HEK293 (cell line): Measurements from ENCODE around the gene LENEP.

Source experiments
- BCL11A ChIP-seq: fragments of 450-650 bp; formaldehyde crosslinking; IDR thresholded peaks from 2 replicates; pipeline ENCODE4 v1.5.1; 2016; ENCODE audit warnings: low read depth, missing biosample characterization, missing genetic modification characterization
- CTCF ChIP-seq: fragments of 450-650 bp; formaldehyde crosslinking; IDR thresholded peaks from 2 replicates; pipeline ENCODE4 v1.5.1; 2016; ENCODE audit warnings: missing biosample characterization, missing genetic modification characterization
- HOXC10 ChIP-seq: sonication (generic); formaldehyde crosslinking; IDR thresholded peaks from 2 replicates; pipeline ENCODE4 v1.8.1; 2023; ENCODE audit warnings: mild to moderate bottlenecking, missing genetic modification reagents
- KLF17 ChIP-seq: fragments of 450-650 bp; formaldehyde crosslinking; IDR thresholded peaks from 2 replicates; pipeline ENCODE4 v1.5.1; 2016; ENCODE audit warnings: missing biosample characterization, missing genetic modification characterization
- KLF8 ChIP-seq: fragments of 450-650 bp; formaldehyde crosslinking; IDR thresholded peaks from 2 replicates; pipeline ENCODE4 v1.5.1; 2016; ENCODE audit warnings: missing biosample characterization, missing genetic modification characterization
- ZBTB11 ChIP-seq: fragments of 450-650 bp; formaldehyde crosslinking; conservative IDR thresholded peaks from 2 replicates; pipeline ENCODE4 v1.5.1; 2016; ENCODE audit warnings: low read depth, missing biosample characterization, missing genetic modification characterization
- ZBTB20 ChIP-seq: fragments of 450-650 bp; formaldehyde crosslinking; IDR thresholded peaks from 2 replicates; pipeline ENCODE4 v1.5.1; 2016; ENCODE audit warnings: missing biosample characterization, missing genetic modification characterization
- ZBTB7A ChIP-seq: fragments of 450-650 bp; formaldehyde crosslinking; IDR thresholded peaks from 2 replicates; pipeline ENCODE4 v1.5.1; 2016; ENCODE audit warnings: low read depth, missing biosample characterization, missing genetic modification characterization
- ZFP37 ChIP-seq: fragments of 450-650 bp; formaldehyde crosslinking; IDR thresholded peaks from 2 replicates; pipeline ENCODE4 v1.5.1; 2016; ENCODE audit warnings: missing biosample characterization, missing genetic modification characterization
- ZNF10 ChIP-seq: fragments of 450-650 bp; formaldehyde crosslinking; IDR thresholded peaks from 2 replicates; pipeline ENCODE4 v1.5.1; 2017; ENCODE audit warnings: missing biosample characterization, missing genetic modification characterization
- ZNF138 ChIP-seq: fragments of 450-650 bp; formaldehyde crosslinking; IDR thresholded peaks from 2 replicates; pipeline ENCODE4 v1.5.1; 2016; ENCODE audit warnings: missing biosample characterization, missing genetic modification characterization, borderline replicate concordance
- ZNF175 ChIP-seq: fragments of 450-650 bp; formaldehyde crosslinking; IDR thresholded peaks from 2 replicates; pipeline ENCODE4 v1.5.1; 2016; ENCODE audit warnings: missing biosample characterization, missing genetic modification characterization
- ZNF239 ChIP-seq: fragments of 450-650 bp; formaldehyde crosslinking; IDR thresholded peaks from 2 replicates; pipeline ENCODE4 v1.5.1; 2016; ENCODE audit warnings: missing biosample characterization, missing genetic modification characterization
- ZNF280C ChIP-seq: fragments of 450-650 bp; formaldehyde crosslinking; IDR thresholded peaks from 2 replicates; pipeline ENCODE4 v1.5.1; 2016; ENCODE audit warnings: missing biosample characterization, missing genetic modification characterization
- ZNF302 ChIP-seq: fragments of 450-650 bp; formaldehyde crosslinking; IDR thresholded peaks from 2 replicates; pipeline ENCODE4 v1.5.1; 2016; ENCODE audit warnings: missing biosample characterization, missing genetic modification characterization, low read depth
- ZNF394 ChIP-seq: fragments of 450-650 bp; formaldehyde crosslinking; IDR thresholded peaks from 2 replicates; pipeline ENCODE4 v1.5.1; 2016; ENCODE audit warnings: missing biosample characterization, missing genetic modification characterization, mild to moderate bottlenecking, moderate library complexity, borderline replicate concordance
- ZNF404 ChIP-seq: fragments of 450-650 bp; formaldehyde crosslinking; IDR thresholded peaks from 2 replicates; pipeline ENCODE4 v1.5.1; 2017; ENCODE audit warnings: missing biosample characterization, missing genetic modification characterization
- ZNF518A ChIP-seq: fragments of 450-650 bp; formaldehyde crosslinking; conservative IDR thresholded peaks from 2 replicates; pipeline ENCODE4 v1.5.1; 2016; ENCODE audit warnings: low read depth, missing biosample characterization, missing genetic modification characterization
- ZNF549 ChIP-seq: fragments of 450-650 bp; IDR thresholded peaks from 2 replicates; pipeline ENCODE4 v1.5.1; 2018; ENCODE audit warnings: missing biosample characterization, missing genetic modification characterization, mild to moderate bottlenecking, inconsistent platforms, moderate library complexity
- ZNF560 ChIP-seq: fragments of 450-650 bp; formaldehyde crosslinking; IDR thresholded peaks from 2 replicates; pipeline ENCODE4 v1.5.1; 2017; ENCODE audit warnings: missing biosample characterization, missing genetic modification characterization, borderline replicate concordance
- ZNF629 ChIP-seq: fragments of 450-650 bp; formaldehyde crosslinking; IDR thresholded peaks from 2 replicates; pipeline ENCODE4 v1.5.1; 2017; ENCODE audit warnings: missing biosample characterization, missing genetic modification characterization
- ZNF747 ChIP-seq: fragments of 450-650 bp; formaldehyde crosslinking; IDR thresholded peaks from 2 replicates; pipeline ENCODE4 v1.5.1; 2016; ENCODE audit warnings: missing biosample characterization, missing genetic modification characterization
- ZNF76 ChIP-seq: fragments of 450-650 bp; formaldehyde crosslinking; IDR thresholded peaks from 2 replicates; pipeline ENCODE4; 2016; ENCODE audit warnings: low read depth, missing biosample characterization, missing genetic modification characterization, borderline replicate concordance
- ZNF768 ChIP-seq: fragments of 450-650 bp; formaldehyde crosslinking; IDR thresholded peaks from 2 replicates; pipeline ENCODE4 v1.5.1; 2018; ENCODE audit warnings: missing biosample characterization, mild to moderate bottlenecking, missing genetic modification characterization
- ZNF776 ChIP-seq: fragments of 450-650 bp; formaldehyde crosslinking; IDR thresholded peaks from 2 replicates; pipeline ENCODE4 v1.5.0; 2017; ENCODE audit warnings: missing biosample characterization, missing genetic modification characterization, borderline replicate concordance
- ZNF830 ChIP-seq: fragments of 450-650 bp; IDR thresholded peaks from 2 replicates; pipeline ENCODE4 v1.5.0; 2018; ENCODE audit warnings: missing biosample characterization, missing genetic modification characterization, low read depth, mild to moderate bottlenecking, moderate library complexity

The LENEP gene

GRCh38 chr1:154982897-154983648 is 10.3 kb upstream of the LENEP start, which contains the start of gene FLAD1 (continued):
- TF ChIP-seq ZNF394 (tag by site-specific recombination): peak; percentile 28; the same call in 1 of the 2 replicates
- TF ChIP-seq ZNF10 (tag by site-specific recombination): peak; percentile 96
- TF ChIP-seq ZBTB11: peak; percentile 68
- TF ChIP-seq ZNF404: no peak
- TF ChIP-seq ZNF629 (tag by site-specific recombination): peak; percentile 63
- no peak for TF ChIP-seq ZNF560 (tag by site-specific recombination)
- peak; percentile 65 for TF ChIP-seq ZNF518A
- TF ChIP-seq ZNF239 (tag by site-specific recombination): no peak
- peak; percentile 86 for TF ChIP-seq ZNF76 (tag by site-specific recombination)
- TF ChIP-seq ZNF280C: no peak
- no peak for TF ChIP-seq BCL11A (tag by site-specific recombination)
- no peak for TF ChIP-seq HOXC10 (CRISPR knock-in tag)
- no peak for TF ChIP-seq ZNF175 (tag by site-specific recombination)
- TF ChIP-seq ZNF549: no peak
- peak; percentile 20; the same call in 1 of the 2 replicates for TF ChIP-seq KLF17 (tag by site-specific recombination)
- TF ChIP-seq ZNF830 (tag by site-specific recombination): no peak
- no peak for TF ChIP-seq ZNF138 (tag by site-specific recombination)
- no peak for TF ChIP-seq ZNF776 (tag by site-specific recombination)
- TF ChIP-seq ZNF302 (tag by site-specific recombination): no peak
- TF ChIP-seq CTCF (tag by site-specific recombination): no peak
- peak; percentile 31; the same call in 1 of the 2 replicates for TF ChIP-seq ZBTB20 (tag by site-specific recombination)
- TF ChIP-seq ZNF768 (tag by site-specific recombination): no peak
- no peak for TF ChIP-seq ZFP37 (tag by site-specific recombination)
- no peak for TF ChIP-seq ZBTB7A (tag by site-specific recombination)
- no peak for TF ChIP-seq ZNF747 (tag by site-specific recombination)
- peak; percentile 54; the same call in 1 of the 2 replicates for TF ChIP-seq KLF8 (tag by site-specific recombination)
